A549 (cell line): ENCODE results near the gene GMDS. TPM values are rescaled to one million over a fixed set of nuclear protein-coding genes. Genes with fewer than 3 reads are reported as not detected.

Source experiments
- ATAC-seq, 2 experiments: fragments of 200-7000 bp in 1 of 2; fragments of >200 bp in 1 of 2; cut with Nextera tagmentation in 1 of 2; cut with Tn5 transposase in 1 of 2; 3 replicates each; pipeline versions ENCODE4 v1.8.0 to v1.9.1; 2018 to 2020; ENCODE audit warnings: mild to moderate bottlenecking in 1 of 2, moderate library complexity in 1 of 2
- CTCF ChIA-PET: fragments of 300-600 bp; sonication (Branson Sonifier 250); formaldehyde crosslinking; extraction: SDS; loops from one replicate; lab custom pipeline; 2021; ENCODE audit warnings: antibody characterized with exemption, inconsistent platforms; lab: Yijun Ruan, JAX
- POLR2A ChIA-PET: fragments of 350-600 bp; formaldehyde crosslinking; extraction: SDS; loops from one replicate; lab custom pipeline; 2021; ENCODE audit warnings: antibody characterized with exemption, inconsistent platforms; lab: Yijun Ruan, JAX
- DNase-seq, 2 experiments: peaks; one replicate each; pipeline versions ENCODE4 v3.0.0 to v3.0.0-alpha.2; 2011 to 2016; ENCODE audit warnings: low read depth in 1 of 2, low spot score in 1 of 2
- FAIRE-seq: peaks from 2 replicates; lab custom pipeline; 2011; peaks lifted over from hg19 to GRCh38; lab: Jason Lieb, UNC
- H3K27ac ChIP-seq, 2 experiments: fragments of >200 bp; sonication (Bioruptor Twin); formaldehyde crosslinking; 3 replicates each; pipeline ENCODE4 v1.5.1; 2016 to 2017
- H3K4me1 ChIP-seq: fragments of >200 bp; sonication (Bioruptor Twin); formaldehyde crosslinking; 3 replicates; pipeline ENCODE4 v1.6.1; 2016
- H3K4me2 ChIP-seq: fragments of >200 bp; sonication (Bioruptor Twin); formaldehyde crosslinking; 3 replicates; pipeline ENCODE4 v1.6.1; 2016
- H3K4me3 ChIP-seq: fragments of >200 bp; sonication (Bioruptor Twin); formaldehyde crosslinking; 3 replicates; pipeline ENCODE4 v1.5.1; 2016
- H3K9me3 ChIP-seq: fragments of >200 bp; sonication (Bioruptor Twin); formaldehyde crosslinking; 3 replicates; pipeline ENCODE4 v1.6.1; 2016
- ATOH8 ChIP-seq: fragments of 250-450 bp; sonication (Bioruptor Pico); IDR thresholded peaks from 2 replicates; pipeline ENCODE4 v1.5.0; 2020; ENCODE audit warnings: low read depth, mild to moderate bottlenecking, moderate library complexity
- CBX2 ChIP-seq: fragments of 200-600 bp; sonication (generic); IDR thresholded peaks from 2 replicates; pipeline ENCODE4 v1.6.1; 2016; ENCODE audit warnings: low read depth, mild to moderate bottlenecking, borderline replicate concordance
- CBX8 ChIP-seq: fragments of 200-600 bp; sonication (generic); IDR thresholded peaks from 2 replicates; pipeline ENCODE4 v1.6.1; 2016
- CEBPB ChIP-seq, 2 experiments: fragments of >200 bp in 1 of 2; sonication (Bioruptor Twin) in 1 of 2; formaldehyde crosslinking in 1 of 2; IDR thresholded peaks; 2 replicates each; pipeline ENCODE4 v1.6.1; 2012 to 2016
- CHD2 ChIP-seq: fragments of 150-350 bp; IDR thresholded peaks from 2 replicates; pipeline ENCODE4 v1.6.1; 2014; ENCODE audit warnings: low read length; ENCODE audit not compliant: partially characterized antibody
- EHF ChIP-seq: fragments of 250-450 bp; sonication (Bioruptor Pico); IDR thresholded peaks from 2 replicates; pipeline ENCODE4 v1.5.0; 2020; ENCODE audit warnings: mild to moderate bottlenecking
- FOSB ChIP-seq: fragments of 250-450 bp; sonication (Bioruptor Pico); IDR thresholded peaks from 2 replicates; pipeline ENCODE4 v1.5.0; 2020; ENCODE audit warnings: mild to moderate bottlenecking, moderate library complexity
- HES2 ChIP-seq: fragments of >200 bp; sonication (Bioruptor Twin); formaldehyde crosslinking; IDR thresholded peaks from 2 replicates; pipeline ENCODE4 v1.6.1; 2016
- HEYL ChIP-seq: fragments of 250-450 bp; sonication (Bioruptor Pico); IDR thresholded peaks from 2 replicates; pipeline ENCODE4 v1.8.0; 2021; ENCODE audit warnings: mild to moderate bottlenecking, moderate library complexity
- HOXB13 ChIP-seq: fragments of 250-450 bp; sonication (Bioruptor Pico); IDR thresholded peaks from 2 replicates; pipeline ENCODE4 v1.5.0; 2020; ENCODE audit warnings: low read depth, mild to moderate bottlenecking, moderate library complexity
- HOXB5 ChIP-seq: fragments of 250-450 bp; sonication (Bioruptor Pico); IDR thresholded peaks from 2 replicates; pipeline ENCODE4 v1.5.0; 2020; ENCODE audit warnings: mild to moderate bottlenecking, moderate library complexity
- JUN ChIP-seq, 2 experiments: fragments of >200 bp; sonication (Bioruptor Twin); formaldehyde crosslinking; IDR thresholded peaks; 2 replicates in 1 of 2; 3 replicates in 1 of 2; pipeline ENCODE4 v1.6.1; 2016 to 2017
- KDM1A ChIP-seq: fragments of 200-600 bp; sonication (generic); IDR thresholded peaks from 2 replicates; pipeline ENCODE4 v1.6.1; 2016; ENCODE audit warnings: low read depth, mild to moderate bottlenecking
- KDM5A ChIP-seq: fragments of 200-600 bp; sonication (generic); IDR thresholded peaks from 2 replicates; pipeline ENCODE4 v1.6.1; 2016; ENCODE audit warnings: antibody characterized with exemption, mild to moderate bottlenecking
- MAFK ChIP-seq: fragments of 450-650 bp; IDR thresholded peaks from 2 replicates; pipeline ENCODE4 v1.6.1; 2014; ENCODE audit not compliant: partially characterized antibody
- MAX ChIP-seq: IDR thresholded peaks from 2 replicates; pipeline ENCODE4 v1.6.1; 2012
- MYC ChIP-seq: IDR thresholded peaks from 2 replicates; pipeline ENCODE4 v1.6.1; 2012; ENCODE audit warnings: mild to moderate bottlenecking, inconsistent platforms, low read length, improper control_type of control experiment, borderline replicate concordance
- NPAS2 ChIP-seq: fragments of 250-450 bp; sonication (Bioruptor Pico); IDR thresholded peaks from 2 replicates; pipeline ENCODE4 v1.8.0; 2022; ENCODE audit warnings: mild to moderate bottlenecking, moderate library complexity, borderline replicate concordance
- PBX3 ChIP-seq: IDR thresholded peaks from 2 replicates; pipeline ENCODE4 v1.6.1; 2012
- PHF8 ChIP-seq: fragments of 200-600 bp; sonication (generic); IDR thresholded peaks from 2 replicates; pipeline ENCODE4 v1.6.1; 2016; ENCODE audit warnings: low read depth, mild to moderate bottlenecking, antibody characterized with exemption, moderate library complexity, borderline replicate concordance
- POLR2AphosphoS2 ChIP-seq: conservative IDR thresholded peaks from 2 replicates; pipeline ENCODE4 v1.6.1; 2012; ENCODE audit warnings: low read length, improper control_type of control experiment, inconsistent platforms
- RNF2 ChIP-seq: fragments of 200-600 bp; sonication (generic); IDR thresholded peaks from 2 replicates; pipeline ENCODE4 v1.6.1; 2016; ENCODE audit warnings: low read depth, mild to moderate bottlenecking, antibody characterized with exemption, moderate library complexity, borderline replicate concordance
- SMC3 ChIP-seq: fragments of >200 bp; sonication (Bioruptor Twin); formaldehyde crosslinking; IDR thresholded peaks from 3 replicates; pipeline ENCODE4 v1.6.1; 2018; ENCODE audit warnings: inconsistent platforms
- SREBF2 ChIP-seq: fragments of 450-650 bp; IDR thresholded peaks from 2 replicates; pipeline ENCODE4 v1.6.1; 2014; ENCODE audit warnings: mild to moderate bottlenecking, moderate library complexity
- TFCP2L1 ChIP-seq: fragments of 250-450 bp; sonication (Bioruptor Pico); IDR thresholded peaks from 2 replicates; pipeline ENCODE4 v1.5.0; 2021; ENCODE audit warnings: mild to moderate bottlenecking
- TP53 ChIP-seq: fragments of 250-450 bp; sonication (Bioruptor Pico); IDR thresholded peaks from 2 replicates; pipeline ENCODE4 v1.5.0; 2021; ENCODE audit warnings: mild to moderate bottlenecking, moderate library complexity
- ZC3H11A ChIP-seq: fragments of 450-650 bp; IDR thresholded peaks from 2 replicates; pipeline ENCODE4 v1.6.1; 2014; ENCODE audit warnings: antibody characterized with exemption, mild to moderate bottlenecking
- ZNF302 ChIP-seq: fragments of 250-450 bp; sonication (Bioruptor Pico); IDR thresholded peaks from 2 replicates; pipeline ENCODE4 v1.9.0; 2021; ENCODE audit warnings: inconsistent platforms, mild to moderate bottlenecking, moderate library complexity
- WGBS: methylation state at CpG from one replicate; pipeline ENCODE4 v1.1.6; 2017; ENCODE audit errors: missing lambda C conversion rate; 5-methylcytosine and 5-hydroxymethylcytosine counted together
- polyA plus RNA-seq, 4 experiments: library from polyadenylated mRNA; depleted of rRNA in 3 of 4; stranded (reverse); fragments of >200 nt; fragmentation: RNase III in 1 of 4; extraction: RNeasy Plus Mini Kit Qiagen cat#74134 plus additional on column Dnase treatment in 1 of 4; gene quantifications; 2 replicates in 3 of 4; 3 replicates in 1 of 4; pipeline ENCODE4 v1.2.3, GENCODE V29; 2011 to 2017

GMDS gene
- polyA plus RNA-seq, 2 of the 4 experiments (the other 2 are of a cell fraction) = 9.9 to 12.4 TPM

- ATAC-seq (no peak), FAIRE-seq (no peak), DNase-seq (no peak)
- Histone ChIP-seq H3K27ac (no peak overlapping the region), H3K4me3 (no peak overlapping the region), H3K4me1 (no peaks in the 10 kb centered on the region), H3K4me2 (no peak overlapping the region), H3K9me3 (no peaks in the 10 kb centered on the region)
- 85% methylated on average over 22 of the region's 22 CpGs for WGBS
- TF ChIP-seq CBX2 = no peak
- TF ChIP-seq KDM5A = no peak
- TF ChIP-seq POLR2AphosphoS2 = no peak
- no peak for TF ChIP-seq KDM1A
- no peak for TF ChIP-seq TFCP2L1 (CRISPR knock-in tag)
- TF ChIP-seq ZNF302 (CRISPR knock-in tag) = no peak
- no peak for TF ChIP-seq RNF2
- no peak for TF ChIP-seq SMC3
- no peak for TF ChIP-seq ZC3H11A
- TF ChIP-seq FOSB (CRISPR knock-in tag) = no peak
- TF ChIP-seq MAX = no peak
- TF ChIP-seq TP53 = no peak
- no peak for TF ChIP-seq HOXB5 (CRISPR knock-in tag)
- TF ChIP-seq HES2 = no peak
- no peak for TF ChIP-seq PBX3
- no peak for TF ChIP-seq MYC
- CTCF ChIA-PET = interaction anchor here (0.8 to 4.3 kb wide), 8 partner anchors 10 to 1089 kb away, joined by 3 to 23 read pairs (median 8); no protein-coding TSS in a partner anchor
- POLR2A ChIA-PET = no interaction called here
Observed at GRCh38 chr6:1606780-1607515, 638.5 kb downstream of the GMDS start.

GRCh38 chr6:1605893-1606779 is 639.3 kb downstream of the GMDS start:
- no peak overlapping the region for H3K4me2 ChIP-seq
- CTCF ChIA-PET = interaction anchor here (0.8 to 4.3 kb wide), 7 partner anchors 10 to 1090 kb away, joined by 3 to 23 read pairs (median 13); no protein-coding TSS in a partner anchor

More at GRCh38 chr6:1605893-1606779, 639.3 kb downstream of the GMDS start:
- POLR2A ChIA-PET = no interaction called here
- DNase-seq = no peak
- no peak for ATAC-seq
- TF ChIP-seq HEYL (CRISPR knock-in tag) = no peak
- no peak for TF ChIP-seq EHF (CRISPR knock-in tag)
- TF ChIP-seq JUN (IDR thresholded peaks at IDR 0.05) = no peak
- TF ChIP-seq PHF8 = no peak
- TF ChIP-seq HOXB13 (CRISPR knock-in tag) = no peak
- no peak for TF ChIP-seq MAFK
- TF ChIP-seq ZC3H11A = no peak
- no peak for TF ChIP-seq TP53
- TF ChIP-seq CBX8 = no peak
- no peak for TF ChIP-seq SREBF2
- no peak for TF ChIP-seq NPAS2 (CRISPR knock-in tag)
- no peak for TF ChIP-seq HES2
- TF ChIP-seq ATOH8 (CRISPR knock-in tag) = no peak
- TF ChIP-seq KDM1A = no peak
- TF ChIP-seq CHD2 = no peak
- no peak for TF ChIP-seq FOSB (CRISPR knock-in tag)
- no peak for TF ChIP-seq CEBPB (IDR thresholded peaks at IDR 0.05)
- no peak for TF ChIP-seq KDM5A
- TF ChIP-seq, all 56 proteins: peak for 0
- Histone ChIP-seq H3K9me3 (no peaks in the 10 kb centered on the region), H3K4me1 (no peaks in the 10 kb centered on the region), H3K27ac (no peak overlapping the region), H3K4me3 (no peak overlapping the region)
- 91% methylated on average over 25 of the region's 26 CpGs for WGBS
- no peak for FAIRE-seq
